Smooth muscle cell of the umbilical artery (primary cell): Measurements from ENCODE around the gene AHR. TPM values are rescaled to one million over a fixed set of nuclear protein-coding genes. Genes with fewer than 3 reads are reported as not detected.

Experiments
- total RNA-seq: library from RNA; depleted of rRNA; stranded (reverse); fragments of >200 nt; gene quantifications from 2 replicates; pipeline ENCODE4 v1.2.3, GENCODE V29; 2014

Gene AHR
- 38.0 and 82.5 TPM in 2 replicates for total RNA-seq

GRCh38 chr7:17298102-17298839 lies at the start of gene AHR:
TSS of gene AHR (plus strand) at chr7:17298652. CDS start at chr7:17299265, 613 bp downstream.

